Measurements from ENCODE around the gene CXCL1. TPM values are rescaled to one million over a fixed set of nuclear protein-coding genes. Genes with fewer than 3 reads are reported as not detected.

The CXCL1 gene
- total RNA-seq, 4 donors from 2014 or later = 0.93 TPM; not detected in 3

- no peak overlapping the region for H3K4me3 ChIP-seq (replicated peaks in 1 of 3)
- no peaks in the 10 kb centered on the region for H3K36me3 ChIP-seq
- no peaks in the 10 kb centered on the region for H3K27me3 ChIP-seq
- no peaks in the 10 kb centered on the region for H3K9me3 ChIP-seq
- intact Hi-C loops (cut with DNase I) = no loop called here
- TF ChIP-seq POLR2A (IDR thresholded peaks at IDR 0.05) (no peak), CTCF (IDR thresholded peaks at IDR 0.05) (no peak)
- 75 to 80% methylated on average over 2 of the region's 2 CpGs for WGBS, 2 donors
- DNase-seq = no peak
- no peak overlapping the region for H3K27ac ChIP-seq
- H3K4me1 ChIP-seq = no peaks in the 10 kb centered on the region
These were observed 24.4 kb upstream of the CXCL1 start for GRCh38 chr4:73844806-73845205.

- WGBS, 2 donors = 90 to 91% methylated on average over 3 of the region's 3 CpGs
- no peak for DNase-seq
- Histone ChIP-seq H3K27ac (no peak overlapping the region), H3K27me3 (no peaks in the 10 kb centered on the region), H3K9me3 (no peaks in the 10 kb centered on the region), H3K4me3 (replicated peaks in 1 of 3) (no peak overlapping the region), H3K4me1 (no peaks in the 10 kb centered on the region), H3K36me3 (no peaks in the 10 kb centered on the region)
- intact Hi-C loops (cut with DNase I) = no loop called here
- TF ChIP-seq CTCF (IDR thresholded peaks at IDR 0.05) (no peak), POLR2A (IDR thresholded peaks at IDR 0.05) (no peak)
These were observed 21.5 kb upstream of the CXCL1 start for GRCh38 chr4:73847526-73848182.

- TF ChIP-seq CTCF (IDR thresholded peaks at IDR 0.05) (no peak), POLR2A (IDR thresholded peaks at IDR 0.05) (no peak)
- 90 to 94% methylated on average over 1 of the region's 1 CpG for WGBS, 2 donors
These were observed 20.9 kb upstream of the CXCL1 start for GRCh38 chr4:73848183-73848777.

GRCh38 chr4:73850261-73850970 is 18.8 kb upstream of the CXCL1 start:
- Histone ChIP-seq H3K27ac (no peak overlapping the region), H3K36me3 (no peaks in the 10 kb centered on the region), H3K4me3 (replicated peaks in 1 of 3) (no peak overlapping the region)

More at GRCh38 chr4:73848183-73848777, 20.9 kb upstream of the CXCL1 start:
- Histone ChIP-seq H3K9me3 (no peaks in the 10 kb centered on the region), H3K27ac (no peak overlapping the region), H3K36me3 (no peaks in the 10 kb centered on the region), H3K4me1 (no peaks in the 10 kb centered on the region), H3K4me3 (replicated peaks in 1 of 3) (no peak overlapping the region), H3K27me3 (no peaks in the 10 kb centered on the region)
- DNase-seq = no peak
- intact Hi-C loops (cut with DNase I) = no loop called here

More at GRCh38 chr4:73850261-73850970, 18.8 kb upstream of the CXCL1 start:
- Histone ChIP-seq H3K27me3 (no peaks in the 10 kb centered on the region), H3K9me3 (no peaks in the 10 kb centered on the region), H3K4me1 (no peaks in the 10 kb centered on the region)
- 78 to 87% methylated on average over 4 of the region's 4 CpGs for WGBS, 2 donors
- DNase-seq = no peak
- TF ChIP-seq CTCF (IDR thresholded peaks at IDR 0.05) = no peak
- no peak for TF ChIP-seq POLR2A (IDR thresholded peaks at IDR 0.05)
- intact Hi-C loops (cut with DNase I) = no loop called here

Data from thyroid gland (tissue), 4 donors.